HG02885 (cell line): ENCODE measurements around the gene C1QTNF5.

ENCODE experiments used
- ATAC-seq: cut with Tn5 transposase; IDR thresholded peaks from one replicate; pipeline ENCODE4 v1.9.1; 2021; ENCODE audit warnings: mild to moderate bottlenecking; ENCODE audit not compliant: unreplicated experiment, poor library complexity

The C1QTNF5 gene

GRCh38 chr11:119300198-119300964, 40.3 kb downstream of the C1QTNF5 start:
- no peak for ATAC-seq

- no peak for ATAC-seq
Observed at GRCh38 chr11:119299416-119299815, 41.3 kb downstream of the C1QTNF5 start.

GRCh38 chr11:119298726-119299125, 42.0 kb downstream of the C1QTNF5 start:
- ATAC-seq: no peak

GRCh38 chr11:119297938-119298337, 42.7 kb downstream of the C1QTNF5 start:
- no peak for ATAC-seq

GRCh38 chr11:119295178-119295577, 45.5 kb downstream of the C1QTNF5 start:
- no peak for ATAC-seq

GRCh38 chr11:119293461-119293860, 47.2 kb downstream of the C1QTNF5 start:
- ATAC-seq: no peak

- ATAC-seq: no peak
Observed at GRCh38 chr11:119290894-119291497, 49.7 kb downstream of the C1QTNF5 start.
